NCI-H446 (cell line): ENCODE results near the gene TDRD5.

Experiments used
- DNase-seq, 2 experiments: peaks; one replicate each; lab custom pipeline; 2025; lab: John Stamatoyannopoulos, UW

Gene TDRD5, protein sequence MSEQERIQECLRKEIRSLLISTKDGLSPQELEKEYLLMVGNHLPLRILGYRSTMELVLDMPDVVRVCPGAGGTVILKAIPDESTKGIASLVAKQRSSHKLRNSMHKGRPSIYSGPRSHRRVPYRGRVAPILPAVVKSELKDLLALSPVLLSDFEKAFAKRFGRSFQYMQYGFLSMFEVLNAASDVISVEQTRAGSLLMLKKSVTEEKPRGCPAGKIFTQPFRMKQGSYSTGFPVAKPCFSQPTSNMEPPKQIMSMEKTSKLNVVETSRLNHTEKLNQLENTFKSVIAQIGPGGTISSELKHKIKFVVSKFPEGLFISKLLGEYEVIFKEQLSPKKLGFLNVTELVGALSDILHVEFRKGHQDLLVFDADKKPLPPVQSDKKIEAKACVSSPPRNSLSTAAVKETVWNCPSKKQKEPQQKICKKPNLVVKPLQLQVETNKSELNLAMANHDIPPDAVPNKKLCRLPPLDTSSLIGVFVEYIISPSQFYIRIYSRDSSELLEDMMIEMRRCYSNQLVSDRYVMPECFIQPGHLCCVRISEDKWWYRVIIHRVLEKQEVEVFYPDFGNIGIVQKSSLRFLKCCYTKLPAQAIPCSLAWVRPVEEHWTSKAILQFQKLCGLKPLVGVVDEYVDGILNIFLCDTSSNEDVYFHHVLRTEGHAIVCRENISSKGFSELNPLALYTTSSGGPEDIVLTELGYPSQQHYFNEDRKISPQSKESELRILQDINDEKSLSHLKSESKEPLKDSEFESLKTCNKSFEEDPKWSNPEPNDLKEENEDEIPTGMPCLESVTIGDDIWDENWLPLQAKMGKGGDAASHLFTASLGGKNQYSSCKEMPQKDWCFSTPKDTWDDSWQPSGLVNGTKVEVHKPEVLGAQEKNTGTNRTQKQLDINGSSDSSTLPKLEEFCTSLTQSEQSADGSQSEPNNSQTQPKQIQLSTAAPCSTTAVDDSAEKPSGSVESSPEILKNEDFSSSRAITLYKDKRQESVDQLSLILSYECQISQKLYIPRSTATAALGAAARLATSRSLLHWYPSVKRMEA

DNA sequence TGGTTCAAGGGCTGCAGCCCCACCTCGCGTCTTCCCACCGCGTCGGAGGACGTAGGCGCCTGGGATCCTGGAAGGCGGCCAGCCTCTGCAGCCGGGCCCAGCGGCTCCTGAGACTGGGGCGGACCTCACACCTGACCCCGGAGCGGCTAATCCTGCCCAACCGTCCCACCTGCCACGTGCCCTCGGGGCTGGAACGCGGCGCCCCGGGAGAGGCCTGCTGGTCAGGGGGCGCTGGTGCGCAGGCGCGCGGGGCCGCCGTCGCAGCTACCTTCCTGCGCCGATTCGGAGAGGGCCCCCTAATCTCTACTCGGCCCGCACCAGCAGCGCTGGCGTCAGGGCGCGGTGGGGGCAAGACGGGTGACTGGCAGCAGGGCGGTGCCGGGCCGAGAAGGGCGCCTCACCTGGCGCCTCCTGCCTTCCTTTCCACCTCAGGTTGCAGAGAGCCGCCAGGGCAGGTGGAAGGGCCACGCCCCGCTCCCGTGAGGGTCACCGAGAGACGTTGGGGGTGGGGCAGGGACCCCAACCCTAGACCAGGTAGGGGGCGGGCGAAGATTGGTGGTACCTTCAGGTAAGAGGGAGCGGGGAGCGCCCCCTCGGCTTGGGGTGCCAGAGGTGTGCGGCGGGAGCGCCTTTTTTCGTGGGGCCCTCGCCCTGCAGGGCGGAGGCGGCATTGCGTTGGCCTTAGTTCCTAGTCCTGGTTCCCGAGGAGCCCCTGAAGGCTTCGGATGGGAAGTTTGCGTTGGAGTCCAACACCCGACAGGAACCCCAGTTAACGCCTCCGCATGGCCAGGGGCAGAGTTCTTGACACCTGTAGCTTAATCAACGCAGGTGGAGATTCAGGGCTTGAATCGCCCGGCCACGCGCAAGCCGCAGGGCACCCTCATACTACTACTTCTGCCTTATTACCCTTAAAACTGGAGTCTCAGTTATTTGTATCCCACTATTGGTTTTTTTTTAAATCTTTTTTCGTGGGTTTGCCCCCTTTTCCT lies at the start of gene TDRD5:
TSS of gene TDRD5 (plus strand) at position 241 of the 989 bp plus-strand sequence. CDS start 784 bp downstream, outside the sequence.
- no peak for DNase-seq

GRCh38 chr1:179545321-179545720 lies 46.3 kb upstream of the TDRD5 start:
- no peak for DNase-seq

DNA sequence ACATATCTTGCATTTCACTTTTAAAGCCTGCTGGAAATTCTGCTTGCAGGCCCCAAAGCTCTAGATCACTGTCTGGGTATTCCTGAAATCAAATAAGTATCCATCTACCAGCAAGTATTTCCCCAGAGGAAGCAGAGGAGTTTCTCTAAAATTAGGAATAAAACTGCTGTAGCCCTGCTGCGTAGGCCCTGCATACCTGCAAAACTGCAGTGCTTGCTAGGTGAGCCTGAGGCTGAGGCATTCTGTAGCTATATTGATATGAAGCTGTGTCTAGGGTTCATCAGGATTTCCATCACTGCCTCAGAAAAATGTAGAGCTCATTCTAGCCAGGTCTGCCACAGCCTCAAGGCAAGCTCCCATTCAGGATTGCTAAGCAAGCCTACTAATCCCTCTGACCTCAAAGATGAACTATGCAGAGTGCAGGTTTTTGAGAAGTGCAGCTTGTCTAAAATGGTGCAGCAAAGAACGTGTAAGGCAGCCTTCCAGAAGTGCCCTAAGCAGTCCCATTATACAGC lies 44.6 kb upstream of the TDRD5 start:
- no peak for DNase-seq

DNA sequence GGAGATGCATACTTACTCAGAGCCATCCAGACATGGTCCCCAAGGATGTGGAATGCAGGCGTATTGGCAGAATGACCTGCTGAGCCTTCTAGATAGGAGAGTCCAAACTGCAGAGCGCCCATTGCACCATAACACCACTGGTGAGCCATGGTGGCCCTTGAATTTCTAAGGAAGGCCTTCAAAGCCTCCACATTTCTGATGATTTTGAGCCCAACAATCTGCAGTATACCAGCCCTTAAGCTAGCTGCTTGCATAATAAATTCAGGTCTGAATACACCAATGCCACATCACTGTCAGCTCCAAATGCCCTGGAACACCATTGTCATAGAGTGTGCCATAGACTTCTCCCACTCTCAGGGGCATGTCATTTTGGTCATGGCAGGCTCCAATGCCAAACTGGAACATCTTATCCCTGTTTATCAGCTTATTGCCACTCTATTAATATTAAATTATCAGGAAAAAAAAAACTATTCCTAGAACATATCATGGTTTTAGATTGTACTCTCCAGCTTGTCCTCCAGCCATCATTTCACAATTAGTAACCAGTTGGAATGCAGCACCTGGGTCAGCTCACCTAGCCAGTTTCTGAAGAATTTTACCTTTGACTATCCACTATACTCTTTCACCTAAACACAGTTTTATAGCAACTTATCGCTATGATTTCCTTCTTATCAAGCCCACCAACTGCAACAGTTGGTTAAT lies 42.8 kb upstream of the TDRD5 start:
- no peak for DNase-seq

DNA sequence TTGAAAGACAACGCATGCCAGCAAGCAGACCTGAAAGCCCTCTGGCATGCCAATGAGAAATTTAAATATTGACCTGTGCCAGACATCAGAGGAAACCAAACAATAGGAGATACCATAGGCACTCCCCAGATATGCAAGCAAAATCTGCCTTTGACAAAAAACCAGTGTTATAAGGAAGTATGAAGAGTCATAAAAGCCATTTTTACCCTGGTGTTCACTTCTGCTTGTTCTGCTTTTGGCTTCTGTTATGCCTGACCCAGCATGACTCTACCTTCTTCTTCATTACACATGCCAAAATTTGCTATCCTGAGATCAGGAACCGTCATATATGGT lies 42.3 kb upstream of the TDRD5 start:
- DNase-seq = no peak

DNA sequence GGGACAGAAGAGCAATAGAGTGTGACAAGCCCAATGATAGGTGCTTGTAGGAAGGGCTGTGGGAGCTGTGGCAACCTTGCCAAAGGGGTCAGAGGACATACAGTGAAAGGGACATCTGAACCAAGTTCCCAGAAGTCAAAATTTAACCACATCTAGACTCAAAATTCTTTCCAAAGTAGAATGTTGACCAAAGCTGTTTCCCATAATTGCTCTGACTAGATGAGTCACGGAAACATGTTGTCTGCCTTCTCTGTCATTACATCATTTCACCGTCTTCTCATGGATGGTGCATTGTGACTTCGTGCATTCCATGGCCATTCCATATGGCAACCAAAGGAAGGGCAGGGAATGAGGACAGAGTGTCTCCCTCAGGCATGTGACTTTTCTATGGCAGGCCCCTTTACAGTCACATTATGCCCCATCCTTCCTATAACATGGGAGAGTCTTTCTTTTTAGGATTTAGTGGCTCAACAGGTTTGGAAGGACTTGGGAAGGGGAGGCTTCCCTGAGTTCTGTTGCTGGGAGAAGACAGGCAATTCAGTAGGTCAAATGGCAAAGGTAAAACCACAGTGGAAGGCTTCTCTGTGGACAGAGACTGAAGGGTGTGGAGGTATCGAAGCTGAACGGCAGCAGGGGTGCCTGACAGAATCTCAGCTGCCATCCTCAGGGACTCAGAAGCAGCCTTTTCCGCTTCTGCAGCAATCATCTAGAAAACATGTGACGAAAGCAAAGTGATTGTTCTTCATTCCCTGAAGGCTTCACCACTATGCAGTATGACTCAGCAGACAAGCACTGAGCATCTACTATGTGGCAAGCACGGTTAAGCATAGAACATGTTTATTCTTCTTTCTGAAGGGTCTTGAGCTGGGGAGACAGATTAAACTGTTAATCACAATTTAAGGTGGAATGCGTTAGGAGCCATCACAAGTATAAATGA lies 40.6 kb upstream of the TDRD5 start:
- no peak for DNase-seq

- DNase-seq = no peak
Measured at GRCh38 chr1:179554427-179554826, 37.2 kb upstream of the TDRD5 start.

DNA sequence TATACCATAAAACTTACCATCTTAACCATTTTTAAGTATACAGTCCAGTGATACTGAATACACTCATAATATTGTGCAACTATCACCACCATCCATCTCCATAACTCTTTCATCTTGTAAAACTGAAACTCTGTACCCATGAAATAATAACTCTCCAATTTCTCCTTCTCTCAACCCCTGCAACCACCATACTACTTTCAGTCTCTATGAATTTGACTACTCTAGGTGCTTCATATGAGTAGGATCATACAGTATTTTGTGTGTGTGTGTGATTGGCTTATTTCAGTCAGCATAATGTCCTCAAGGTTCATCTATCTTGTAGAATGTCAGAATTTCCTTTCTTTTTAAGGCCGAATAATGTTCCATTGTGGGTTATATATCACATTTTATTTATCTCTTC lies 33.6 kb upstream of the TDRD5 start:
- no peak for DNase-seq

DNA sequence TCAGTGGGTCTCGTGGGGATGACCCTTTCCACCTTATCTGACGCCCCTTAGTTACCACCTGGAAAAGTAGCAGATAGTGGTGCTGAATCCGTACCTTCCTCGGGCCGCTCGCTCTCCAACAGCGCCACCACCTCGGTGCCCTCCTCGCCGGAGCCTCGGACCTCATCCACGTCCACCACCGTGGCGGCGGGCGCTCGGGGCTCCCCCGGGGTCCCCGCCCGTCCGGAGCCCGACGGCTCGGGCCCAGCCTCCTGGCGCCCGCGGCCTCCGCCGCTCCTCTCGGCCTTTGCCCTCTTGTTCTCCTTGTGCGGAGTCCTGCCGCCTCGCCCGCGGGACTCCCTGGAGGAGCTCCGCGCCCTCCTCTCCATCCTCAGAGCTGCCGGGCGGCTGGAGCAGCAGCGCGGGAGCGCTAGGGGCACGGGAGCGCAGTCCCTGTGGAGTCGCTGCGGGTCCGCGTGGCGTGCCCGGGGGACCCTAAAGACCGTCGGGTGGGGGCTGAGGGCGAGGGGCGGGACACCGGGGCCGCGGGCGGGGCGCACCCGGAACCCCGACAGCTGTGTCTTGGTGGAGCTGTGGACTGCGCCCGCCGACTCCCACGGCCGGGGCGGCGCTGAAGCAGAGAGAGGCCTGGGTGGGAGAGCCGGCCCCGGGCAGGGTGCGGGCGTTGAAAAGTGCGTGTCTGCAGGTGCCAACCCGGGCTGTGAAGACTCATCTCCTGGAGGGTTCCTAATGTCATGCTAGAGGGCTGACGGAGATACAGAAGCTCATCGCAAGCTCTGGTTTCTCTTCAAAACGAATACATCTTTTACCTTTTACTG lies 15.9 kb upstream of the TDRD5 start, which contains the start of gene NPHS2:
TSS of gene NPHS2 (minus strand) at position 452 of the 818 bp plus-strand sequence. CDS start at position 368, 84 bp downstream.
- no peak for DNase-seq

DNA sequence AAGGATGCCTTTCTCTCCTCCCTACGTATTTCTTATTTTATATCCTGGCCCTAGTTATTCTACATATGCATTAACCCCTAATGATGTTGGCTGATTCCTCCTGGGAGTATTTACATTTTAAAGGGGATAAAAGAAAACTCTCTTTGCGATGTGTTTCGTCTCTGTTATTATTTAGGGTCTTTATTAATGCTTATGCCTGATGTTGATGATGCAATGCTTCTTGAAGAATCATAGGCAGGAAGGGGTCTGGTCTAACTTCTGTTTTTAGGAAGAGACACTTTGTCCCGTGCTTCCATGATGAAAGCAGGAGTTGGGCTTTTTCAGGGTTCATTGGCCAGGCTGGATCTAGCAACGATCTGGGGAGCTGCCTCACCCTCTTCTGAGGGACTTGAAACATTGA lies 15.1 kb upstream of the TDRD5 start:
- no peak for DNase-seq

- DNase-seq = no peak
Measured at GRCh38 chr1:179583771-179584320, 7.8 kb upstream of the TDRD5 start.

GRCh38 chr1:179586107-179586823 lies 5.4 kb upstream of the TDRD5 start:
- DNase-seq = peak; percentile 8 to 66

DNA sequence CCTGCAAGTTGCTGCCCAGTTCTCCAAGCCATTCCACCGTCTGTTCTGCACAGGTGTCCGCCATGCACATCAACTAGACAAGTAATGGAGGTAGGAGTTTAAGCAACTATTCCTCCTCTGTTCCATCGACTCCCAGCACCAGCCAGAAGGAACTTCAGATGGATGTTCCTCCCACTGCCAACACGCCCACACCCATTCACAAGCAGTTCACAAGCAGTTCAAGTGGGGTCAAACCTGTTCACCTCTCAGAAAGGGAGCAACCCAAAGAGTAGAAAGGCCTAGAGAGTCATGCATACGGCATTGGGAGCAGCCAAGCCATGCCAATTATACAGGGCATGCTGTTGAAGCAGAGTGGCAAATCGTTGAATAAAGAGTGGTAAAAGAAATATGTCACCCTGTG lies 4.3 kb upstream of the TDRD5 start:
- DNase-seq = no peak

- DNase-seq = no peak
Measured at GRCh38 chr1:179588425-179589024, 3.1 kb upstream of the TDRD5 start.

DNA sequence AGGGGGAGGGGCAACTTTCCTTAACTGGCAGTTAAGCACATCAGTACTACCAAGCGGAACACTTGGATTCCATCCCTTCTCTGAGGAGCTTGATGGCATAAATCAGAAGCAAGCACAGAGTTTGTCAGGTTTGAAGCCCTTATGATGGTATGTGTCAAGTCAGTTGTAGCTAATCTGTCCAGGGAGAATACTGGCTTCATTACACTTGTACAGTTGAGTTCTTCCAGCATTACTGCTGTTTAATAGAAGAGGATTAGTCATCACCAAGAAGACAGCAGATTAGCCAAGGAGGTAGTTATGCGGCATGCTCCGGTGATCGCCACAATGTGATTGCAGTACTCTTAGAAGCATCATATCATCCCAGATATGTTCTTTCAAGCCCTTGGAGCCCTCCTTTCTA lies 2.1 kb upstream of the TDRD5 start:
- DNase-seq = no peak

DNA sequence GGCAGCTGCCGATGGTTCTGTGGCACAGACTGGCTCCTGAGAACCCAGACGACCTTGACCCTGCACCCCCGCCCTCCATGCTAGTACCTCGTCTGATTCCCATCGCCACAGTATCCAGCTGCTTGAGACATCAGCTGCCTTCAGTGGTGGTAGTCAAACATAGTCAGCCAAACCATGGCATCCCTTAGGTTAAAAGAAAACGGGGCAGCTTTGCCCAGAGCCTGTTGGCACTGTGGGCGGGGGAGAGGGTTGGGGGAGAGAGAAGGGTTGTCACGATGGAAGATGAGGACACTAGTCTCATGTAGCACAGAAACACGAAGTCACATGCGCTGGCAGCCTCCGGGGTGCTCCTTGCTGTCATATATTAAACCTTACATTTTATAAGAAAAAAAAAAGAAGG lies 961 bp upstream of the TDRD5 start:
- DNase-seq = no peak

DNA sequence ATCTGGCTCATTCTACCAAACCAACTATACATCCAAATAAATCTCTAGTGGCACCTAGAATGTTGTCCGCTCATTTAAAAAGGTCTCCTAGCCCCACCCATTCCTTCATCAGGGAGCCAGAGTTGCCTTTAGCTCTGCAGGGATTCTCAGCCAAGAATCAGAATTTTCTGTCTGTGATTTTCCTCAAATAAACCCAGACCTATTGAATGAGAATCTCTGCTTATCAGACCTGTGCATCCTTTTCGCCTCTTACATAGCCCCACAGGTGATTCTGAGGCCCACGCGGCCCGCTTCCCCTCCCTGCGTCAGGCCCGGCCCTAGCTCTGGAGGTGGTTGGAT lies 410 bp upstream of the TDRD5 start:
- no peak for DNase-seq
